Endothelial cell of hepatic sinusoid (primary cell): Measurements from ENCODE around the gene GMCL2.

Source experiments
- in situ Hi-C: cut with HindIII; loops from 2 replicates; pipeline ENCODE4 v1.10.0; 2017; ENCODE audit warnings: low sequenced_read_pairs

GMCL2 gene

DNA sequence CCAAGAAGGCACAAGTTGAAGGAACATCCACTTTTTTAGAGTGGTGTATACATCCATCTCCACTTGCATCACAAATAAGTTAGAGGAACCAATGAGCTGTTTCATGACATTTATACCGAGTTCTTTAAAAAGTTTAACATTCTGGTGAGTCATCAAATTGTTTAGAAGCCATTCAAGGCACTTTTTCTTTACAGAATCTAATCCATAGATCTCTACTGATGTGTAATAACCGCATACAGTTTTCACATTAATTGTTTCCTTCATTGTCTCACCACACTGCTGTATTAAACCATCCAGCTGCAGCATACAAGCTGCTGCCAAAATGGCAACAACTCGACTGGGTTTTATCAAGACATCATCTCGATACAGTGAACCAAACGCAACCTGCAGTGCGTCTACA, 744 bp downstream of the GMCL2 start:
- in situ Hi-C loops = no loop called here

- in situ Hi-C loops = no loop called here
Observed at GRCh38 chr5:178182158-178182876, 4.9 kb downstream of the GMCL2 start.

GRCh38 chr5:178180141-178180863, 6.9 kb downstream of the GMCL2 start:
- in situ Hi-C loops = no loop called here

- in situ Hi-C loops = no loop called here
Observed at GRCh38 chr5:178177569-178177968, 9.6 kb downstream of the GMCL2 start.

DNA sequence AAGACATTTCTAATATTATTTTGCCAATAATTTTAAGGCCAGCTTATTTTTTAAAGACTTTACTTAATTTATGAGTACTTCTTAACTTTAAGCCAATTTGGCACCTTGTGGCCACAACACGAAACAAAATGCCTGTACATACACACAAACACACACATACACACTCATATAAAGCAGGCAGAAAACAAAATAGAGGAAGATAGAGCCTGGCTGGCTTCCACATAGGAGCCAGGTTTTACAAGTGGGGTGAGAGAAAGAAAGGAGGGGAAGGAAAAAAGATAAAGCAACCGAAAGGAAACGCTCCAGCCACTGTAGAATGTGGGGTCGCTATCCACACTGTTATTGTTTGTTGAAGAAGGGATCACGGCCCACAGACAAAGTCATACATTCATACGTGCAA, 10.4 kb downstream of the GMCL2 start:
- in situ Hi-C loops = no loop called here

GRCh38 chr5:178174456-178174855, 12.7 kb downstream of the GMCL2 start:
- in situ Hi-C loops = no loop called here

DNA sequence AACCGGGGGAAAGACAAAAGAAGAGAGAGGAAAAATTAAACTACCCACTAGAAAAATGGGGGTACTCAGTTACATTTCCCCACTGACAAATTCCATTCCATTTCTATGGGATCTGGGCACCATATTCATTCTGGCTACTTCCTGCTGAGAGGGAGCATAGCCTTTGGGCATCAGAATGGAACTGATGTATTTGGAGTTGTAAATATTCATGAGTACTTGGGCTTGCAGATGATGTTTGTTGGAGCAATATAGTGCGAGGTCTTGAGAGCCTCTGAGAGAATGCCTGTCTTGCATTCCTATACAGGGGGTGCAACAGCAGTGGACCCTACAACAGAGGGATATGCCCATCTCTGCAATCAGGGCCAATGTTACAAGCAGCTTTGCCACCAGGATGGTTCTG, 16.7 kb downstream of the GMCL2 start:
- in situ Hi-C loops = no loop called here

DNA sequence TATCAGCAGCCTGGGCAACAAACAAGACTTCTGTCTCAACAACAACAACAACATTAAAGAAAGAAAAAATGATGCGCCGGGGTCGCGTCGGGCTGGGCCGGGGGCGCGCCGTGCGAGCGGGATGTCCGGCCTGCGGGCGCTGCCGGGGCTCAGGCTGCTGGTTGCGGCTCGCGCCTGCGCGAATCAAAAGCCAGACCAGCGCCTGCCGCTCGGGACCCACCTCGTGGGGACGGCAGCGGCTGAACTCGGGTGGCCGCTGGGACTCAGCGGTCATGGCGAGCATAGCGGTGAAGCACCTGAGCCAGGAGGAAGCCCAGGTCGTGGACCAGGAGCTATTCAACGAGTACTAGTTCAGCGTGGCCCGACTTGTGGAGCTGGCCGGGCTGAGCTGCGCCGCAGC, 21.6 kb downstream of the GMCL2 start:
- in situ Hi-C loops = no loop called here

DNA sequence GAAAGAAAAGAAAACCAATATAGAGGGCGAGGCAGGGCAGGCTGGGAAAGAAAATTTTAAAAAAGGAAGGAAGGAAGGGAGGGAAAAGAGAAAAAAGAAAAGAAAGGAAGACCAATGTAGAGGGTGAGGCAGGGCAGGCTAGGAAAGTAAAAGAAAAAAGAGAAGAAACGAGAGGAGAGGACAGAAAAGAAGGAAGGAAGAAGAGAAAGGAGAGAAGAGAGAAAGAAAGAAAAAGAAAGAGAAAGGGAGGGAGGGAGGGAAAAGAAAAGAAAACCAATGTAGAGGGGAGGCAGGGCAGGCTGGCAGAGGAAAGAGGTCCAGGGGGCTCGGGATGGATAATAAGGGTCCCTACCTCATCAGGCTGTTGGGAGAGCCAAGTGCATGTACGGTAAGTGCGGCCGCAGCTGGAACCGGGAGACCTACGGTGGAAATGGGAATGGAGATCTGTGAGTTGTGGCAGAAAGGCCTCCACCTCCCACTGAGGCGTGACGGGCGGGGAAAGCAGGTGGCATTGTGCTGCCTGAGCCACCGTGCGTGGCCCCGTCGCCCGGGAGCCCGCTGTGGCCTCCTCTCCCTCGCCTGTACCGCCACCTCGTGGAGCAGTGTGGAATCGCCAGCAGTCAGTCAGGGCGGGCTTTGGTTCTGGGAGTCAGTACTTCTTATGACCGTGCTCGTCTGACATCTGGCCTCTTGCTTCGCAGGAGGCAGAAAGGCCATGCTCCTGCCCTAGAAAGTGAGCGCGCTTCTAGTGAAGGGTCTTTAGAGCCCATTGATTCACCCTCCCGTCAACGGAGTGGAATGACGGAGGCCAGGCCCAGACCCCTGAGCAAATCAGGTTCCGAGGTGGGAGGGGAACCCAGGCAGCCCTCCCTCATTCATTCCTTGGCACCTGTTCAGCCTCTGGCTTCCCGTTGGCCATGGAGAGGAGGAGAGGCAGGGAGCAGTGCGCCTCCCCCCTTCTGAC, 23.1 kb downstream of the GMCL2 start:
- in situ Hi-C loops = no loop called here

- in situ Hi-C loops = no loop called here
Observed at GRCh38 chr5:178162481-178162880, 24.7 kb downstream of the GMCL2 start.

DNA sequence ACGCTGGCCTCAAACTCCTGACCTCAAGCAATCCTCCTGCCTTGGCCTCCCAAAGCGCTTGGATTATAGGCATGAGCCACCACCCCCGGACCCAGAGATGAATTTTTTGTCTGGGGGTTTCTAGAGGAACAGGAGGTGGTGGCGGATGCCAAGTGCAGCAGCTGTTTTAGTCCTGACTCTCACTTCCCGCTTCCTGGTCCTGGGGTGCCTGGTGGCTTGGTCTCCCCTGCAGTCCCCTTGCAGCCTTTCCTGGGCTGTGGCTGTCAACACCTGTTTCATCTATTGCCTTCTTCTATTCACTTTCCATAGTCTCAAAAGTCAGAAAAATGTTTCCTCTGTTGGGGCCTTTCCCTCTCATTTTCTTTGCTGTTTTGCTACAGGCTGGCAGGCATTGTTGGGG, 27.0 kb downstream of the GMCL2 start:
- in situ Hi-C loops = no loop called here

GRCh38 chr5:178155065-178155464, 32.1 kb downstream of the GMCL2 start:
- in situ Hi-C loops = no loop called here

DNA sequence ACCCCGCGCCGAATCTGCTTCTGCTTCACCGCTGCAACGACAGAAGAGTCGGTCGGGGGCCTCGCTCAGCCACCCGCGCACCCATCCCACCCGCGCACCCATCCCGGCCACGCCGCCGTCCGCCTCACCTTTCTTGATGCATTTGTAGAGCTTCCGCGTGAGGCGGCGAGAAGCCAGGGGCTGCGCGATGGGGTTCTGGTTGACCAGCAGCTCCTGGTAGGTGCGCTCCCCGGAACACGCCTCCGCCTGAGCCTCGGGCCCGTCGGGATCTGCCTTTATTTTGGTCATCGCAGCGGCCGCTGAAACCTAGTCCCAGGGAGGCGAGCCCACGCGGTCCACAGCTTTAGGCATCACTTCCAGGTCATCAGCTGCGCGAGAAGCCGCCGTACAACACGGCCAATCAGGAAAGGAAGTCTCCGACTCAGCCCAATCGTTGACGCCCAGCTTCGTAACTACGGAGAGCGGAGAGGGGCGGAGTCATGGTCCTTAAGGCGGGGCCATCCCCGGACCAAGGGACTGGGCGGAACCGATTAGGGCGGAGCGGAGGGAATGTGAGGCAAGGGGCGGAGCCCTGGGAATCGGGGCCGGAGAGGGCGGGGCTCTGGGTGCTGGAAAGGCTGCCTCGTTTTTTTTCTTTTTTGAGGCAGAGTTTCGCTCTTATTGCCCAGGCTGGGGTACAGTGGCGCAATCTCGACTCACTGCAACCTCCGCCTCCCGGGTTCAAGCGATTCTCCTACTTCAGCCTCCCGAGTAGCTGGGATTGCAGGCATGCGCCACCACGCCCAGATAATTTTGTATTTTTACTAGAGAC, 33.4 kb downstream of the GMCL2 start, which contains the start of gene NHP2:
TSS of gene NHP2 (minus strand) at position 356 of the 811 bp plus-strand sequence. CDS start at position 288, 68 bp downstream.
- in situ Hi-C loops = no loop called here

- in situ Hi-C loops = no loop called here
Observed at GRCh38 chr5:178152491-178153444, 34.4 kb downstream of the GMCL2 start.

GRCh38 chr5:178150977-178151734, 36.0 kb downstream of the GMCL2 start:
- in situ Hi-C loops = no loop called here

DNA sequence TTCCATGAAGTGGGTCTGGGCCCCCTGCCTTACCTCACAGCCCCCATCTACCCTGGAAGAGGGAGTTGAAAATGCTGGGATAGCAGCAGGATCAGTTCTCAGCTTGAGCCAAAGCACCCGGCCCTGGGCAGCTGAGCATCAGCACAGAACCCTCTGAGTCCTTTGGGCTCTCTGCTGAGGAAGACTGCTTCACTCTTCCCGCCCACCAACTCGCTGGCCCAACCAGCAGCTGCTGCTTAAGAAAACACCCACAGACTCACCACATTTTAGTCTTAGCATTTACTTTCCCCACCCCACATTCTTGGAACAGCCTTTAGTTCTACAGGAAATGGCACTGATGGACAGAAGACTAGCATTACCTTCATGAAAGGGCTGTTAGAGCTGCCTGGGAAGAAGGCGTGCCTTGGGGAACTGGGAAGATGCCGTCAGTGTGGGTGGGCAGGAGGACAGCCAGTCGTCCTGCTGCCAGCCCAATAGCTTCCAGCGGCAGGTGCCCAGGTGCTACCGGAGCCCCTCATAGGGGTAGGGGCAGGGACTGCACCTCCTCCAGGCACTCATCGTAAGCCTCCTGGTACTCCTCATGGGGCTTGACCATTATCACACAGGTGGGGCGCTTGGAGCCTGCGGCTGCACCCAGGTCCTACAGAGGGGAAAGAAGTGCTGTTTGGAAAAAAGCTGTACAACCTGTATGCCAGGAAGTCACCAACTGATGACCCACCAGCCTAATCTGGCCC, 37.8 kb downstream of the GMCL2 start:
- in situ Hi-C loops = no loop called here

- in situ Hi-C loops = no loop called here
Observed at GRCh38 chr5:178147406-178147805, 39.8 kb downstream of the GMCL2 start.
